HL-60 (cell line): ENCODE measurements around the gene CRY1.

Source experiments
- GABPA ChIP-seq: IDR thresholded peaks from 2 replicates; pipeline ENCODE4 v1.6.1; 2012; ENCODE audit warnings: low read depth
- TF ChIP-seq, protein P1 (sequence below): IDR thresholded peaks from one replicate; pipeline ENCODE4 v1.5.1; 2011; ENCODE audit warnings: low read length, control low read depth, inconsistent platforms; ENCODE audit not compliant: insufficient read depth

DNA sequence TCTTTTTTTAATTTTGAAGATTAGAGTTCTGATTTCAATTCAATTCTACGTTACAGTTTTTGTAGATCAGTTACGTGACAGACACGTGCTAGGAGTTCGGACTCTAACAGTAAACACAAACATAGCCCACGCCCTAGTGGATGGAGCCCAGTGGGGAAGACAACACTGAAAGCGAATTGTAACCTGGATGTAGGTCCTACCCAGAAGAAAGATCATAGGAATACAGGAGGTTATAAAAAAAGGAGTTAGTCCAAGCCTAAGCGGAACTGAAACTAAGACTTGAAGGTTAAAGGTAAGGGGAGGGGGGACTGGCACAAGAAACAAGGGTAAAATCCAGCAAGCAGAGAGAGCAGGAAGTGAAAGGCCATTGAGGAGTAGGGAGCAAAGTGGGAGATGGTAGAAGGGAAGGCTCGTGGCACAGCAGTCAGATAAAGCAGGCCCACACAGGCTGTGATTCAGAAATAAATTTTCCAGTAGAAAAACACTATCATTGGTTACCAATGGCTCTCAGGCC, 15.7 kb upstream of the CRY1 start:
- TF ChIP-seq, protein P1, sequence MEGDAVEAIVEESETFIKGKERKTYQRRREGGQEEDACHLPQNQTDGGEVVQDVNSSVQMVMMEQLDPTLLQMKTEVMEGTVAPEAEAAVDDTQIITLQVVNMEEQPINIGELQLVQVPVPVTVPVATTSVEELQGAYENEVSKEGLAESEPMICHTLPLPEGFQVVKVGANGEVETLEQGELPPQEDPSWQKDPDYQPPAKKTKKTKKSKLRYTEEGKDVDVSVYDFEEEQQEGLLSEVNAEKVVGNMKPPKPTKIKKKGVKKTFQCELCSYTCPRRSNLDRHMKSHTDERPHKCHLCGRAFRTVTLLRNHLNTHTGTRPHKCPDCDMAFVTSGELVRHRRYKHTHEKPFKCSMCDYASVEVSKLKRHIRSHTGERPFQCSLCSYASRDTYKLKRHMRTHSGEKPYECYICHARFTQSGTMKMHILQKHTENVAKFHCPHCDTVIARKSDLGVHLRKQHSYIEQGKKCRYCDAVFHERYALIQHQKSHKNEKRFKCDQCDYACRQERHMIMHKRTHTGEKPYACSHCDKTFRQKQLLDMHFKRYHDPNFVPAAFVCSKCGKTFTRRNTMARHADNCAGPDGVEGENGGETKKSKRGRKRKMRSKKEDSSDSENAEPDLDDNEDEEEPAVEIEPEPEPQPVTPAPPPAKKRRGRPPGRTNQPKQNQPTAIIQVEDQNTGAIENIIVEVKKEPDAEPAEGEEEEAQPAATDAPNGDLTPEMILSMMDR = no peak
- TF ChIP-seq GABPA = no peak
